Erythroblast (primary cell): ENCODE data around the gene S100A1.

Source experiments
- GATA1 ChIP-seq: IDR thresholded peaks from 2 replicates; pipeline ENCODE4 v1.6.1; 2011; ENCODE audit warnings: low read depth, mild to moderate bottlenecking, control low read depth, low read length, moderate library complexity
- POLR2A ChIP-seq: IDR thresholded peaks from 2 replicates; pipeline ENCODE4 v1.6.1; 2011; ENCODE audit warnings: mild to moderate bottlenecking, low read length

- TF ChIP-seq POLR2A = no peak
- no peak for TF ChIP-seq GATA1
Measured at GRCh38 chr1:153648000-153648643, 19.9 kb downstream of the S100A1 start.
